SK-N-SH (cell line): ENCODE results near the gene POP7.
"Not testable (repeated sequence)": the region's sequence is repeated elsewhere in the genome, so short reads cannot be mapped to it uniquely, and the experiment has no call there.

ENCODE experiments used
- RCOR1 ChIP-seq: fragments of 150-350 bp; IDR thresholded peaks from 2 replicates; pipeline ENCODE4 v1.6.1; 2017; ENCODE audit warnings: antibody characterized with exemption, low read length
- TF ChIP-seq, protein P1 (sequence below): fragments of 200-600 bp; sonication (generic); IDR thresholded peaks from 2 replicates; pipeline ENCODE4 v1.6.1; 2017; ENCODE audit warnings: antibody characterized with exemption, mild to moderate bottlenecking, moderate library complexity

DNA sequence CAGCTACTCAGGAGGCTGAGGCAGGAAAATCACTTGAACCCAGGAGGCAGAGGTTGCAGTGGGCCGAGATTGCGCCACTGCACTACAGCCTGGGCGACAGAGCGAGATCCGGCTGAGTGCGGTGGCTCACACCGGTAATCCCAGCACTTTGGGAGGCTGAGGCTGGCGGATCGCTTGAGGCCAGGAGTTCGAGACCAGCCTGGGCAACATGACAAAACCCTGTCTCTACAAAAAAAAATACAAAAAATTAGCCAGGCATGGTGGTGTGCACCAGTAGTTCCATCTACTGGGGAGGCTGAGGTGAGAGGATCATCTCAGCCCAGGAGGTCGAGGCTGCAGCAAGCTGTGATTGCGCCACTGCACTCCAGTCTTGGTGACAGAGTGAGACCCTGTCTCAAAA is 36.8 kb upstream of the POP7 start:
- TF ChIP-seq, protein P1, sequence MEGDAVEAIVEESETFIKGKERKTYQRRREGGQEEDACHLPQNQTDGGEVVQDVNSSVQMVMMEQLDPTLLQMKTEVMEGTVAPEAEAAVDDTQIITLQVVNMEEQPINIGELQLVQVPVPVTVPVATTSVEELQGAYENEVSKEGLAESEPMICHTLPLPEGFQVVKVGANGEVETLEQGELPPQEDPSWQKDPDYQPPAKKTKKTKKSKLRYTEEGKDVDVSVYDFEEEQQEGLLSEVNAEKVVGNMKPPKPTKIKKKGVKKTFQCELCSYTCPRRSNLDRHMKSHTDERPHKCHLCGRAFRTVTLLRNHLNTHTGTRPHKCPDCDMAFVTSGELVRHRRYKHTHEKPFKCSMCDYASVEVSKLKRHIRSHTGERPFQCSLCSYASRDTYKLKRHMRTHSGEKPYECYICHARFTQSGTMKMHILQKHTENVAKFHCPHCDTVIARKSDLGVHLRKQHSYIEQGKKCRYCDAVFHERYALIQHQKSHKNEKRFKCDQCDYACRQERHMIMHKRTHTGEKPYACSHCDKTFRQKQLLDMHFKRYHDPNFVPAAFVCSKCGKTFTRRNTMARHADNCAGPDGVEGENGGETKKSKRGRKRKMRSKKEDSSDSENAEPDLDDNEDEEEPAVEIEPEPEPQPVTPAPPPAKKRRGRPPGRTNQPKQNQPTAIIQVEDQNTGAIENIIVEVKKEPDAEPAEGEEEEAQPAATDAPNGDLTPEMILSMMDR, result not testable (repeated sequence)
- TF ChIP-seq RCOR1, result not testable (repeated sequence)
